ENCODE data around the gene BTG1.

Gene BTG1

DNA sequence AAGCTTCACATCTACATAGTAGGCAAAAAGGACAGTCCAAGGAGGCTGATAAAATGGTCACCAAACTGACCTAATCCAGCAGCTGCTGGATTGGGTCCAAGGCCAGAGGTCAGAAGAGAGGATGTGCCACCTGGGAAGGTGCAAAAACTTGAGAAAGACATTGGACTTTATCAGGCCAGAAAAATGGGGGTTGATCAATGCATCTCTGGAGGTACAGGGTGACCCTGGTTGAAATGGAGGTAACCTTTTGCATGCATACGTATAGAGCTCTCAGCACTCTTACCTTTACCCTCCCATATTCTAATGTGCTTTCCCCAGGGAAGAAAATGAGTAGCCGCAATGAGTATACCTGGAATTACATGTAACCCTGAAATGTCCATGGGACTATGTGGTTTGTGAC, 16.0 kb downstream of the BTG1 start:
- TF ChIP-seq, protein P1, sequence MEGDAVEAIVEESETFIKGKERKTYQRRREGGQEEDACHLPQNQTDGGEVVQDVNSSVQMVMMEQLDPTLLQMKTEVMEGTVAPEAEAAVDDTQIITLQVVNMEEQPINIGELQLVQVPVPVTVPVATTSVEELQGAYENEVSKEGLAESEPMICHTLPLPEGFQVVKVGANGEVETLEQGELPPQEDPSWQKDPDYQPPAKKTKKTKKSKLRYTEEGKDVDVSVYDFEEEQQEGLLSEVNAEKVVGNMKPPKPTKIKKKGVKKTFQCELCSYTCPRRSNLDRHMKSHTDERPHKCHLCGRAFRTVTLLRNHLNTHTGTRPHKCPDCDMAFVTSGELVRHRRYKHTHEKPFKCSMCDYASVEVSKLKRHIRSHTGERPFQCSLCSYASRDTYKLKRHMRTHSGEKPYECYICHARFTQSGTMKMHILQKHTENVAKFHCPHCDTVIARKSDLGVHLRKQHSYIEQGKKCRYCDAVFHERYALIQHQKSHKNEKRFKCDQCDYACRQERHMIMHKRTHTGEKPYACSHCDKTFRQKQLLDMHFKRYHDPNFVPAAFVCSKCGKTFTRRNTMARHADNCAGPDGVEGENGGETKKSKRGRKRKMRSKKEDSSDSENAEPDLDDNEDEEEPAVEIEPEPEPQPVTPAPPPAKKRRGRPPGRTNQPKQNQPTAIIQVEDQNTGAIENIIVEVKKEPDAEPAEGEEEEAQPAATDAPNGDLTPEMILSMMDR (IDR thresholded peaks at IDR 0.05; ENCODE audit: low read depth, low read length) = no peak
- no peak overlapping the region for H3K4me3 ChIP-seq (replicated peaks in 1 of 2; ENCODE audit: low read depth in 2 of 2, low read length in 2 of 2)
- no peak for DNase-seq (ENCODE audit: low read depth in 2 of 2)

DNA sequence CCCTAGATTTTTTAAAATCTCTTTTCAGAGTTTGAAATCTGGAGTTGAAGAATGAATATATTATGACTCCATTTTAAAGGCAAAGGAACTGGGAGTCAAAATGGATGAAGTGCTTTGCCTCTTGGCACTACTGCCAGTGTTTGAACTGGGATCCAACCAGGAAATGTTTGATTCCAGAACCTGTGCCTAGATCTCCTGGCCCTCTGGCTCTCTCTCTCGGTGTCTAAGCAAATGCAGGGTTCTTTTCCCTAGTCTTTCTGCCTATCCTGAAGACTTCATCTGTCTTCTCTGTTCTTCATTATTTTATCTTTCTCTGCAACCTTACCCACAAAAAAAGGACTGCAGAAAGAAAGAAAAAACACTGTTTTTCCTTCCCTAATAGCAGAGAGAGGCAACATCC, 17.0 kb downstream of the BTG1 start:
- no peak overlapping the region for H3K4me3 ChIP-seq (replicated peaks in 1 of 2; ENCODE audit: low read depth in 2 of 2, low read length in 2 of 2)
- no peak for DNase-seq (ENCODE audit: low read depth in 2 of 2)
- TF ChIP-seq, protein P1 (IDR thresholded peaks at IDR 0.05; ENCODE audit: low read depth, low read length) = no peak

DNA sequence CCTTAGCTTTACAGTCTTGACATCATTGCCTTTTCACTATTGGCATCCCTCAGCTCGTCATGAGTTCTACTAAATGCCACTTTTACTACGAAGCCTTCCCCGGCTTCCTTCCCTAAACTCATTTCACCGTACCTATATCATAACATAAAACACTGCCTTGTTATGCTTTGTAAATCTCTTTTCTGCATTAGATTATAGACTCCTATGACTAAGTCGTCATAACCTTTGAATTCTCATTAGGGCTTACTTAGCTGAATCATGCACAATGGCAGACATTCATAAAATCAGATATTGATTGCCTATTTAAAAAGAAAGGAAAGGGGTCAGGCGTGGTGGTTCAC, 21.0 kb downstream of the BTG1 start:
- DNase-seq (ENCODE audit: low read depth in 2 of 2) = no peak
- H3K4me3 ChIP-seq (replicated peaks in 1 of 2; ENCODE audit: low read depth in 2 of 2, low read length in 2 of 2) = no peak overlapping the region
- TF ChIP-seq, protein P1 (IDR thresholded peaks at IDR 0.05; ENCODE audit: low read depth, low read length) = no peak

DNA sequence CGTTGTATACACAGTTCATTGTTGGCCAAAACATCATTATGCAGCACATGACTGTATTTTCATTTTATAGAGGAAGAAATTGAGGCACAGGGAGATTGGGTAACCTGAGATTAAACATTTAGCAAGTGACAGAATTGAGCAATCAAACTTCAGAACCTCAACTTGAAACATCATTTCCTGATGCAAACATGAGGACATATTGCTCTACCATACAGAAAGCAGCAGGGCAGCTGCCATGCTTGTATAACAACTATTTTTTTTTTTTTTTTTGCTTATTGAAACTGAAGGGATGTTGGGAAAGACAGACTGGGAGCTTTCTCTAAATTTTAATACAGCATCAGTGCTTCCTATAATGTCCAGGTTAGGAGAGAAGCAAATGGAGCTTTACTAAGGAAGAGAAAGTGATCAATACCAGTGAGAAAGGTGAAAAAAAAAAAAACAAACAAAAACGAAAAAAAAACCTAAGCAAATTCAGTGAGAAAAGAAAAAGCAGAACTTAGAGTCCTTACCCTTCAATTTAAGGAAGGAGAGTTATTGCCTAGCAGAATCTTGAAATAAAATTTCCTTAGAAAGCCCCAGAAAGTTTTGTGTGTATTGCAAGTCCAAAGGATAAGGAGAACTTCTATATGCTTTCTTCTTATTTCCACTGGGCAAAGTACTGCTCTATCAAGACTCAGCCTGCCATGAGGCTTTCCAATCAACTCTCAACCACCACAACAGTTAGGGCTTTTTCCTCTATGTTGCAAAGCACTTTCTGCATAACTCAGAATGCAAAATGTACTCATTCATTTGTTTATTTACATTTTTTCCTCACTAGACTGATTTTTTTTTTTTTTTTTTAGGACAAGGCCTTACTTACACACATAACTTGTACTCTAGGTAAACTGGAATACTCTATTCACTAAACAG, 21.6 kb downstream of the BTG1 start:
- peak in 1 of 2 donors; percentile 45 for DNase-seq (ENCODE audit: low read depth in 2 of 2)
- TF ChIP-seq, protein P1 (IDR thresholded peaks at IDR 0.05; ENCODE audit: low read depth, low read length) = no peak
- no peak overlapping the region for H3K4me3 ChIP-seq (replicated peaks in 1 of 2; ENCODE audit: low read depth in 2 of 2, low read length in 2 of 2)

DNA sequence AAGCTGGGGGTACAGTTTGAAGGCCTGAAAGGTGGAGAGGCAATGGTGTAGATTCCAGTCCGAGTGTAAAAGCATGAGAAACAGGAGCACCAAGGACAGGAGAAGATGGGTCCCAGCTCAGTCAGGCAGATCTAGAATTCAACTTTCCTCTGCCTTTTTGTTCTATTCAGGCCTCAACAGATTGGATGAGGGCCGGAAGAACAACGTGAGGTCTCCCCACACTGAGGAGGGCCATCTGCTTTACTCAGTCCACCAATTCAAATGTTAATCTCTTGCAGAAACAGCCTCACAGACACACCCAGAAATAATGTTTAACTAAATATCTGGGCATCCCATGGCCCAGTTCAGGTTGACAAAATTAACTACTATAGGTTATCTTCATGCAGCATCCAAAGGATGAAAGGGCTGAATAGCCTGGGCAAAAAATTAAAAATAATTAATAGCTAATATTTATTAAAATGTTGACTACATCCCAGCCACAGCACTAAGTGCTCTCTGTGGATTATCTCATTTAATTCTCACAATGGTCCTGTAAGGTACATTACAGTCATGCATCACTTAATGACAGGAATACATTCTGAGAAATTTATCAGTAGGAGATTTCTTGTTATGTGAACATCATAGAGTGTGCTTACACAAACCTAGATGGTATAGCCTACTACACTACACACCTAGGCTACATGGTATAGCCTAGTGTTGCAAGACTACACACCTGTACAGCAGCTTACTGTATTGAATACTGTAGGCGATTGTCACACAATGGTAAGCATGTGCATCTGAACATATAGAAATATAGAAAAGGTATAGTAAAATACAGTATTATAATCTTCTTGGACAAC, 22.5 kb downstream of the BTG1 start:
- TF ChIP-seq, protein P1 (IDR thresholded peaks at IDR 0.05; ENCODE audit: low read depth, low read length) = no peak
- no peak for DNase-seq (ENCODE audit: low read depth in 2 of 2)
- H3K4me3 ChIP-seq (replicated peaks in 1 of 2; ENCODE audit: low read depth in 2 of 2, low read length in 2 of 2) = no peak overlapping the region

DNA sequence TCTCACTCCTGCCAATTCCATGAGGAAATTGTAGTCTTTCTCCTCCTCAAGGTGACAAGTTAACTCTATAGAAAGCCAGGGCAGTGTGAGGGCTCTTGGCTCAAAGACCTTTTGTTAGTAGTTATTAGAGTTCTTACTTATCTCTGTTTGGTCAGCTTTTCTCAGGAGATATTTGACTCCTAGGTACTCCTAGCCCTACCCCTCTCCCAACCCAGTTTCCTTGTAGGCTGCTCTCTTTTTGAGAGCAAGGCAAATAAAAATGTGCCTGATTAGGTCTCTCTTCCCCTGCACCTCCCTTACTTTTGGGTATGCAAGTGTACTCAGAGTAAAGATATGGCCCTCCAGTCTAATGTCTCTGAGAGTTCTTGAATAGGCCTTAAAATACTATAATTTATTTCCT, 23.8 kb downstream of the BTG1 start:
- H3K4me3 ChIP-seq (replicated peaks in 1 of 2; ENCODE audit: low read depth in 2 of 2, low read length in 2 of 2) = no peak overlapping the region
- TF ChIP-seq, protein P1 (IDR thresholded peaks at IDR 0.05; ENCODE audit: low read depth, low read length) = no peak
- DNase-seq (ENCODE audit: low read depth in 2 of 2) = no peak
